Heart right ventricle (tissue), 16 donors: ENCODE data around the gene PWWP2B. TPM values are rescaled to one million over a fixed set of nuclear protein-coding genes. Genes with fewer than 3 reads are reported as not detected.

ENCODE experiments used
- ATAC-seq, 8 donors: fragments of 200-7000 bp; cut with Tn5 transposase; one replicate each; pipeline ENCODE4 v1.9.1; 2020; ENCODE audit warnings: mild to moderate bottlenecking in 8 of 8, moderate library complexity in 8 of 8, moderate number of reproducible peaks in 1 of 8
- DNase-seq, 2 donors: peaks; one replicate each; pipeline ENCODE4 v3.0.0-alpha.2; 2020
- H3K27ac ChIP-seq, 10 donors: fragments of 200-600 bp; sonication (generic) in 2 of 10; one replicate each; pipeline versions ENCODE4 v1.5.0 to v1.8.0; 2020 to 2022; ENCODE audit warnings: mild to moderate bottlenecking in 3 of 10
- H3K27me3 ChIP-seq, 7 donors: fragments of 200-600 bp; one replicate each; pipeline ENCODE4 v1.8.0; 2021 to 2022; ENCODE audit warnings: mild to moderate bottlenecking in 2 of 7
- H3K36me3 ChIP-seq, 9 donors: fragments of 200-600 bp; sonication (generic) in 1 of 9; one replicate each; pipeline versions ENCODE4 v1.5.0 to v1.8.0; 2020 to 2022; ENCODE audit warnings: mild to moderate bottlenecking in 2 of 9
- H3K4me1 ChIP-seq, 9 donors: fragments of 200-600 bp; sonication (generic) in 1 of 9; one replicate each; pipeline versions ENCODE4 v1.5.0 to v1.8.0; 2020 to 2022; ENCODE audit warnings: mild to moderate bottlenecking in 4 of 9
- H3K4me3 ChIP-seq, 10 donors: fragments of 200-600 bp; sonication (generic) in 2 of 10; one replicate each; pipeline versions ENCODE4 v1.5.0 to v1.8.0; 2020 to 2022; ENCODE audit warnings: mild to moderate bottlenecking in 7 of 10, moderate library complexity in 2 of 10
- H3K9me3 ChIP-seq, 11 donors: fragments of 200-600 bp in 10 of 11; sonication (generic) in 2 of 11; one replicate each; pipeline versions ENCODE4 v1.5.0 to v1.8.0; 2013 to 2022; ENCODE audit warnings: mild to moderate bottlenecking in 2 of 11, control low read depth in 1 of 11, moderate library complexity in 1 of 11
- CTCF ChIP-seq, 9 donors: fragments of 200-600 bp; sonication (generic) in 2 of 9; IDR thresholded peaks; one replicate each; pipeline versions ENCODE4 v1.5.0 to v1.8.0; 2021 to 2022; ENCODE audit warnings: antibody characterized with exemption in 9 of 9, mild to moderate bottlenecking in 5 of 9, moderate library complexity in 1 of 9
- WGBS, 2 donors: extraction: QIAGEN DNeasy Blood & Tissue Kit; methylation state at CpG; one replicate each; pipeline ENCODE4 v1.1.7; 2013; ENCODE audit warnings: inconsistent platforms in 1 of 2; 5-methylcytosine and 5-hydroxymethylcytosine counted together
- intact Hi-C, 10 donors: fragments of 100-400 bp; cut with DNase I; formaldehyde crosslinking; loops; one replicate each; pipeline versions ENCODE4 v1.11.1 to v1.14.2; 2022
- polyA plus RNA-seq, 2 donors: library from polyadenylated mRNA; stranded (reverse); fragments of 200-250 nt; gene quantifications; one replicate each; pipeline ENCODE4 v1.2.3, GENCODE V29; 2013
- total RNA-seq, 10 donors: library from RNA; stranded (reverse); fragmentation: NEBNext Ultra II Directional in 3 of 10; extraction: Animal tissue kit (Norgen Biotek cat#: 25700) in 3 of 10; gene quantifications; one replicate each; pipeline versions ENCODE4 v1.2.1 to v1.2.4, GENCODE V29; 2021 to 2023
- donor health status: Arrhythmogenic right ventricular cardiomyopathy.
- donor health status: ischemic (EF 13 %, LVEDD 7.1; RV severe dilation, severe dysfunction).
- donor health status: healthy with polysubstance abuse.
- donor health status: DM: no; HTN: yes; CAD: no.
- donor health status: DM: no; HTN: no; CAD: no.
- donor health status: ischemic (EF 25% LVEDD 6.9; RV normal size, moderate dysfunction).
- donor health status: ischemic (EF 25% LVEDD 5.7; RV mildly dilated, moderate dysfunction).
- donor health status: healthy.
- donor health status: DM: yes; HTN: yes; CAD: no.
- donor health status: Ischemic cardiomyopathy.
- donor health status: ischemic (EF 35%, LVEDD 5.7; RV mildly dilated, moderate dysfunction).
- donor health status: nonischemic (EF 11% LVEDD 7.7; RV severe dilation, severe dysfunction).
- donor health status: DM: yes; HTN: yes; CAD: no.
- donor health status: PGD.
- donor health status: ischemic (EF 29% LVEDD 5.4; RV normal size, mild dysfunction).
- donor health status: nonischemic (EF 23%, LVEDD 6.1; RV moderate dilation, normal function).

The PWWP2B gene
- total and polyA plus RNA-seq, 12 donors: 11.1 to 21.3 (median 15.0) TPM

- no peaks in the 10 kb centered on the region for H3K27me3 ChIP-seq
- peaks cover 23 to 52% (median 40%) of the 10 kb centered on the region in 9 donors for H3K4me1 ChIP-seq
- 83 to 84% methylated on average over 26 of the region's 26 CpGs for WGBS, 2 donors
- TF ChIP-seq CTCF (IDR thresholded peaks at IDR 0.05): no peak
- no peaks in the 10 kb centered on the region for H3K9me3 ChIP-seq
- DNase-seq: peak in 1 of 2 donors; percentile 11
- no peaks in the 10 kb centered on the region for H3K36me3 ChIP-seq
- H3K27ac ChIP-seq: peak overlapping the region in 4 of 10 donors; percentile 88 to 94 (median 92)
- H3K4me3 ChIP-seq: no peak overlapping the region
- intact Hi-C loops: no loop called here
- no peak for ATAC-seq
These were observed 26.2 kb downstream of the PWWP2B start for GRCh38 chr10:132422903-132423825.

GRCh38 chr10:132423966-132424861 is 27.2 kb downstream of the PWWP2B start:
- Histone ChIP-seq H3K27ac (no peak overlapping the region), H3K4me3 (no peak overlapping the region), H3K36me3 (no peaks in the 10 kb centered on the region), H3K9me3 (no peaks in the 10 kb centered on the region), H3K4me1 (peaks cover 17 to 41% (median 32%) of the 10 kb centered on the region in 9 donors), H3K27me3 (no peaks in the 10 kb centered on the region)
- ATAC-seq (no peak), DNase-seq (peak in 1 of 2 donors; percentile 6)
- no peak for TF ChIP-seq CTCF (IDR thresholded peaks at IDR 0.05)
- intact Hi-C loops: no loop called here
- WGBS, 2 donors: 92 to 93% methylated on average over 21 of the region's 21 CpGs

- H3K27ac ChIP-seq: no peak overlapping the region
- peaks cover 17 to 38% (median 28%) of the 10 kb centered on the region in 9 donors for H3K4me1 ChIP-seq
- H3K36me3 ChIP-seq: no peaks in the 10 kb centered on the region
- WGBS, 2 donors: 96 to 98% methylated on average over 61 of the region's 61 CpGs
- intact Hi-C loops: no loop called here
- ATAC-seq (no peak), DNase-seq (peak in 1 of 2 donors; percentile 4)
- no peak overlapping the region for H3K4me3 ChIP-seq
- H3K27me3 ChIP-seq: no peaks in the 10 kb centered on the region
- H3K9me3 ChIP-seq: no peaks in the 10 kb centered on the region
- no peak for TF ChIP-seq CTCF (IDR thresholded peaks at IDR 0.05)
These were observed 28.2 kb downstream of the PWWP2B start for GRCh38 chr10:132425029-132425756.

- H3K27me3 ChIP-seq: no peaks in the 10 kb centered on the region
- peaks cover 17 to 32% (median 23%) of the 10 kb centered on the region in 9 donors for H3K4me1 ChIP-seq
- ATAC-seq (no peak), DNase-seq (no peak)
- no peak overlapping the region for H3K4me3 ChIP-seq
- no peak for TF ChIP-seq CTCF (IDR thresholded peaks at IDR 0.05)
- no peaks in the 10 kb centered on the region for H3K9me3 ChIP-seq
- H3K27ac ChIP-seq: no peak overlapping the region
- intact Hi-C loops: no loop called here
- H3K36me3 ChIP-seq: no peaks in the 10 kb centered on the region
- 92 to 94% methylated on average over 9 of the region's 9 CpGs for WGBS, 2 donors
These were observed 28.8 kb downstream of the PWWP2B start for GRCh38 chr10:132425757-132426155.
